Measurements from ENCODE around the gene LRCH2.

- TF ChIP-seq CTCF (IDR thresholded peaks at IDR 0.05) (no peak), POLR2A (IDR thresholded peaks at IDR 0.05) (no peak)
These were observed 19.7 kb downstream of the LRCH2 start for GRCh38 chrX:115214151-115214550.
